Transverse colon (tissue), 4 donors: ENCODE data around the gene PLB1. TPM values are rescaled to one million over a fixed set of nuclear protein-coding genes. Genes with fewer than 3 reads are reported as not detected.

Experiments
- DNase-seq: peaks from one replicate; pipeline ENCODE4 v3.0.0-alpha.2; 2019
- H3K27ac ChIP-seq, 4 donors: fragments of 200-600 bp; sonication (generic); 2 replicates each; pipeline ENCODE4 v1.5.1; 2016 to 2018; ENCODE audit warnings: inconsistent platforms in 4 of 4
- H3K27me3 ChIP-seq: fragments of 200-600 bp; sonication (generic); 2 replicates; pipeline ENCODE4 v1.5.1; 2017; ENCODE audit warnings: inconsistent platforms
- H3K36me3 ChIP-seq, 4 donors: fragments of 200-600 bp; sonication (generic); 2 replicates each; pipeline ENCODE4 v1.5.1; 2017 to 2019; ENCODE audit warnings: inconsistent platforms in 4 of 4
- H3K4me1 ChIP-seq, 4 donors: fragments of 200-600 bp; sonication (generic); 2 replicates each; pipeline ENCODE4 v1.5.1; 2017 to 2020; ENCODE audit warnings: inconsistent platforms in 4 of 4
- H3K4me3 ChIP-seq, 4 donors: fragments of 200-600 bp; sonication (generic); 1 replicate in 1 of 4; 2 replicates in 3 of 4; pipeline versions ENCODE4 v1.5.1 to v1.6.1; 2017 to 2019; ENCODE audit warnings: inconsistent platforms in 4 of 4
- H3K9me3 ChIP-seq, 2 donors: fragments of 200-600 bp; sonication (generic); 2 replicates each; pipeline ENCODE4 v1.5.1; 2017 to 2019; ENCODE audit warnings: inconsistent platforms in 2 of 2
- EP300 ChIP-seq: sonication (generic); formaldehyde crosslinking; IDR thresholded peaks from one replicate; pipeline ENCODE4 v1.6.1; 2017; ENCODE audit warnings: antibody characterized with exemption, low read depth
- POLR2A ChIP-seq: fragments of 450-650 bp; IDR thresholded peaks from one replicate; pipeline ENCODE4 v1.6.1; 2016; ENCODE audit warnings: antibody characterized with exemption, mild to moderate bottlenecking, moderate library complexity
- POLR2AphosphoS5 ChIP-seq, 3 donors: sonication (generic); formaldehyde crosslinking; IDR thresholded peaks; one replicate each; pipeline ENCODE4 v1.6.1; 2016; ENCODE audit warnings: antibody characterized with exemption in 3 of 3
- WGBS, 2 donors: methylation state at CpG; one replicate each; pipeline ENCODE4 v1.1.5; 2018; ENCODE audit warnings: low coverage in 1 of 2; 5-methylcytosine and 5-hydroxymethylcytosine counted together
- in situ Hi-C, 4 donors: fragments of 200-750 bp; cut with MboI; loops; one replicate each; pipeline versions ENCODE4 v1.15.0 to v1.15.1; 2017; ENCODE audit warnings: low sequenced_read_pairs in 3 of 4, low pct_ligation_motif_present in 1 of 4, low pct_unique_long_range_greater_than_20kb in 1 of 4
- intact Hi-C: fragments of 100-400 bp; cut with DNase I; formaldehyde crosslinking; loops from one replicate; pipeline ENCODE4 v1.15.1; 2023; ENCODE audit warnings: low total_unique reads
- total RNA-seq, 4 donors: library from RNA; depleted of rRNA; stranded (reverse); fragments of >200 nt; gene quantifications; one replicate each; pipeline ENCODE4 v1.1.0, GENCODE V29; 2016
- TF ChIP-seq, protein P1 (sequence below), 5 experiments: fragments of 200-600 bp in 3 of 5; fragments of 450-650 bp in 2 of 5; sonication (generic) in 3 of 5; IDR thresholded peaks; 1 replicate in 2 of 5; 2 replicates in 3 of 5; pipeline ENCODE4 v1.5.1; 2016 to 2017; ENCODE audit warnings: antibody characterized with exemption in 5 of 5, inconsistent platforms in 3 of 5, mild to moderate bottlenecking in 2 of 5, moderate library complexity in 1 of 5

The PLB1 gene
- total RNA-seq, 4 donors from 2014 or later: 0.20 to 4.2 (median 1.8) TPM

DNA sequence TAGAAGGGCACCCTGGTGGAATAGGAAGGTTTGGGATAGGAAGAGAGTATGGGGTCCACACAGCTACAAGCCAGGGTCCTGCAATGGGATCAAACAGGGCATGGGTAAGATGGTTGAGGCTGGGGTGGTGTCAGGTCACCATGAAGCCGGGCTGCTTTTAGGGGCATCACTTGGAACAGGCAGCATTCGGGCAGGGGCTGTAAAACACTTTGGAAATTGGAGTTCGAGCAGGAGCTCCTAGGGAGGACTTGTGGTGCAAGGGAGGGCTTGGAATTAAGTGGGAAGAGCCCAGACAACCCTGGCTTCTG lies 47.1 kb upstream of the PLB1 start:
- no peak for DNase-seq
- Histone ChIP-seq H3K36me3 (no peaks in the 10 kb centered on the region), H3K4me1 (no peaks in the 10 kb centered on the region), H3K9me3 (no peaks in the 10 kb centered on the region), H3K27me3 (no peaks in the 10 kb centered on the region), H3K4me3 (no peak overlapping the region), H3K27ac (peak overlapping the region in 3 of 4 donors; percentile 10 to 24 (median 23))
- 84% methylated on average over 3 of the region's 3 CpGs; no CpG with 5 or more reads in 1 of the 2 donors for WGBS, 2 donors
- TF ChIP-seq POLR2AphosphoS5 (IDR thresholded peaks at IDR 0.05) (no peak), POLR2A (no peak), EP300 (no peak)
- TF ChIP-seq, protein P1, sequence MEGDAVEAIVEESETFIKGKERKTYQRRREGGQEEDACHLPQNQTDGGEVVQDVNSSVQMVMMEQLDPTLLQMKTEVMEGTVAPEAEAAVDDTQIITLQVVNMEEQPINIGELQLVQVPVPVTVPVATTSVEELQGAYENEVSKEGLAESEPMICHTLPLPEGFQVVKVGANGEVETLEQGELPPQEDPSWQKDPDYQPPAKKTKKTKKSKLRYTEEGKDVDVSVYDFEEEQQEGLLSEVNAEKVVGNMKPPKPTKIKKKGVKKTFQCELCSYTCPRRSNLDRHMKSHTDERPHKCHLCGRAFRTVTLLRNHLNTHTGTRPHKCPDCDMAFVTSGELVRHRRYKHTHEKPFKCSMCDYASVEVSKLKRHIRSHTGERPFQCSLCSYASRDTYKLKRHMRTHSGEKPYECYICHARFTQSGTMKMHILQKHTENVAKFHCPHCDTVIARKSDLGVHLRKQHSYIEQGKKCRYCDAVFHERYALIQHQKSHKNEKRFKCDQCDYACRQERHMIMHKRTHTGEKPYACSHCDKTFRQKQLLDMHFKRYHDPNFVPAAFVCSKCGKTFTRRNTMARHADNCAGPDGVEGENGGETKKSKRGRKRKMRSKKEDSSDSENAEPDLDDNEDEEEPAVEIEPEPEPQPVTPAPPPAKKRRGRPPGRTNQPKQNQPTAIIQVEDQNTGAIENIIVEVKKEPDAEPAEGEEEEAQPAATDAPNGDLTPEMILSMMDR (IDR thresholded peaks at IDR 0.05): no peak
- in situ Hi-C loops: loop anchor here in 1 of 4 donors (25.0 kb wide), 1 partner anchor 711 kb away; no protein-coding TSS in a partner anchor
- intact Hi-C loops: no loop called here

DNA sequence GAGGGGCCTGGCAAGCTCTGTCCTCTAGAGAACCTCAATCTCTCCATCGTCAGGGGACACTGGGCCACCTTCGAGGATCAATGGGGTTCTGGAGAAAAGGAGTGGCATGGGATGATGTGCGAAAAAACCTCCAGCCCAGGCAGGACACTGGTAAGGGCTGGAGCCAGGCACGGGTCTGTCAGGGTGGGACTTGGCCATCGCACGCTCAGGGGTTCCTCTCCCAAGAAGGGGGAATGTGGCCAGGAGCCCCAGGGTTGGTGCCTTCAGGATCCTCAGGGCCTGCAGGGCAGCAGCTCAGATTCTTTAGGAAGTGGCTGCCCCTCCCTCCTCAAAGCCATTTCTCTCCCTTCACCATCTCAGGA lies 46.8 kb upstream of the PLB1 start:
- H3K36me3 ChIP-seq: no peaks in the 10 kb centered on the region
- no peak for TF ChIP-seq POLR2AphosphoS5 (IDR thresholded peaks at IDR 0.05)
- TF ChIP-seq EP300: no peak
- TF ChIP-seq, protein P1 (IDR thresholded peaks at IDR 0.05): no peak
- no peak for TF ChIP-seq POLR2A
- intact Hi-C loops (no loop called here), in situ Hi-C loops (loop anchor here in 1 of 4 donors (25.0 kb wide), 1 partner anchor 712 kb away; no protein-coding TSS in a partner anchor)
- no peaks in the 10 kb centered on the region for H3K9me3 ChIP-seq
- no peak overlapping the region for H3K4me3 ChIP-seq
- H3K27me3 ChIP-seq: no peaks in the 10 kb centered on the region
- H3K27ac ChIP-seq: no peak overlapping the region
- 92% methylated on average over 6 of the region's 6 CpGs; no CpG with 5 or more reads in 1 of the 2 donors for WGBS, 2 donors
- no peak for DNase-seq
- no peaks in the 10 kb centered on the region for H3K4me1 ChIP-seq

DNA sequence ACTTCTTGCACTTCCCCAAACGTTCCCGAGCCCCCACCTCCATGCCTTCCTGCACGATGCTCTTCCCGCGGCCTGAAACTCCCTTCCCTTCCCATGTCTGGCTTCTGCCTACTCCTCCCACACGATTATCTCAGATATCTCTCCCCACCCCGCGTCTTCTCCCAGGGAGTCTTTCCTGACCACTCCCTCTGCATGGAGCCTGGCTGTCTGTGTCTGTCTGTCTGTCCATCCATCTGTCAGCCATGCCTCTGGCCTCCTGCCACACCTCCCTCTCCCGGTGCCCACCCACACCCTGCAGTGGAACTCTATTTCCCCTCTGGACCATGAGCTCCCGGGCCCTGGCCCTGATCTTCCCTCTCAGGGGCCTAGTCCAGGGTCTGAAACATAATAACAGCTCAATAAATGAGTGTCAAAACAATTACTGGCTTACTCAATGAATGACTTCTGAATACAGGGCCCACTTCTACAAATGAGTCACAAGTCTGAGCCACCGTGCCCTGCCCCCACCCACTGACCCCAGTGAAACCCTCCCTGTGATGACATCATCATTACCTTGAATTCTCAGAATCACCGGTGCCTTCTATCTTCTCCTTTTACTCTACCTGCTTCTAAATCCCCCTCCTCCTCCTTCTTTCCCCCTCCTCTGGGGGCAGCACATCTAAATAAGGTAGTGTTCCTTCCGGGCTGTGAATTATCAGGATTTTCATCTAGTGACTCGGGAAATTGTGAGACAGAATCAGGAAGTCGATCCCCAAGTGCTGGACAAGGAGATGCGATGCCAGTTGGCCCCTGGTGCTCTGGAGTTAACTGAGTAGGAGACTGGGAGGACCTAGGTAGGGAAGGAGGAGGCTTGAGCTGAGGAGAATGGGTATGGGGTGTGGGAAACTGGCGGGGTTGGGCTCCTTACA lies 46.1 kb upstream of the PLB1 start:
- in situ Hi-C loops: loop anchor here in 2 of 4 donors (25.0 kb wide), 1 partner anchor 712 kb away; no protein-coding TSS in a partner anchor
- no peak overlapping the region for H3K27ac ChIP-seq

DNA sequence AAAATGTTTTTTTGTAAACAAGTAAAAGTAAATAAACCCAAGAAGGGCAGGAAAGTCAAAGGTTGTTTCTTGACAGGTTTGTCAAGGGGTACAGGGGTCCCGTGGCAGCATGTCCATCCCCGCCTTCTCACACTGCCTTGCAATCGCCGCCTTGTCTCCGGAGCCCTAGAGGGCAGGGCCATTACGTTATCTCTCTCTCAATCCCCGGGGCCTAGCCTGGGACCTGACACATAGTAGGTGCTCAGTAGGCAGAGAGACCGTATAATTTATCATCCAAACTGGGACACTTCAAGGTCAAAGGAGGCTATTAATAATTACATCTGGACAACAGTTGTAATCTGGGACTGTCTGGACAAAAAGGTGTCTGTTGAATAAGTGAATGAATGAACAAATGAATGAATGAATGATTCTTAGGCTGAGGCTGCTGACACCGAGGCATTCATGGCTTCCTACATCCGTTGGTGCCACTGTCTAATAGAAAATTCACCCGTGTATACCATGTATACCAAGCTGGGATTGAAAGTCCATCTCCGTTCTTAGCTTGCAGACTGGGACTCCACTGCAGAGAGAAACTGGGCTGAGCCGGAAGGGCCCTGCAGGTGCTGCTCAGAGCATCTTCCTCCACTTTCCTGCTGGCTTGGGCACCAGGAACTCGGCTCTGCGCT lies 44.8 kb upstream of the PLB1 start:
- in situ Hi-C loops (loop anchor here in 1 of 4 donors (25.0 kb wide), 1 partner anchor 714 kb away; no protein-coding TSS in a partner anchor), intact Hi-C loops (loop anchor here (1.0 to 5.0 kb wide), 2 partner anchors 729 to 747 kb away; no protein-coding TSS in a partner anchor)
- no peak for DNase-seq
- Histone ChIP-seq H3K4me1 (no peaks in the 10 kb centered on the region), H3K27ac (no peak overlapping the region), H3K36me3 (no peaks in the 10 kb centered on the region), H3K9me3 (no peaks in the 10 kb centered on the region), H3K27me3 (no peaks in the 10 kb centered on the region), H3K4me3 (no peak overlapping the region)
- WGBS, 2 donors: 86 to 90% methylated on average over 2 to 15 of the region's 15 CpGs
- TF ChIP-seq POLR2AphosphoS5 (IDR thresholded peaks at IDR 0.05) (no peak), POLR2A (no peak), EP300 (no peak)
- TF ChIP-seq, protein P1 (IDR thresholded peaks at IDR 0.05): no peak

More for the DNA sequence above, 46.1 kb upstream of the PLB1 start:
- Histone ChIP-seq H3K4me1 (no peaks in the 10 kb centered on the region), H3K36me3 (no peaks in the 10 kb centered on the region), H3K9me3 (no peaks in the 10 kb centered on the region), H3K4me3 (no peak overlapping the region), H3K27me3 (no peaks in the 10 kb centered on the region)
- intact Hi-C loops: loop anchor here (1.0 to 5.0 kb wide), 2 partner anchors 727 to 745 kb away; no protein-coding TSS in a partner anchor
- DNase-seq: no peak
- WGBS, 2 donors: 72 to 76% methylated on average over 9 to 17 of the region's 17 CpGs
- TF ChIP-seq, protein P1 (IDR thresholded peaks at IDR 0.05): no peak
